Nephron progenitor cell (in vitro differentiated cells): ENCODE results near the gene MFRP.

Source experiments
- DNase-seq: peaks from one replicate; pipeline ENCODE4 v3.0.0; 2021
- H3K27ac Mint-ChIP-seq: 2 replicates; pipeline ENCODE4 v1.8.0; 2021; ENCODE audit warnings: mild to moderate bottlenecking, moderate library complexity, mixed read lengths
- H3K27me3 Mint-ChIP-seq: 2 replicates; pipeline ENCODE4 v1.8.0; 2021; ENCODE audit warnings: mild to moderate bottlenecking, low read depth, mixed read lengths; ENCODE audit not compliant: poor library complexity
- H3K36me3 Mint-ChIP-seq: 2 replicates; pipeline ENCODE4 v1.8.0; 2021; ENCODE audit warnings: low read depth, mixed read lengths
- H3K4me1 Mint-ChIP-seq: 2 replicates; pipeline ENCODE4 v1.8.0; 2021; ENCODE audit warnings: mixed read lengths
- H3K4me3 Mint-ChIP-seq: 2 replicates; pipeline ENCODE4 v1.8.0; 2021; ENCODE audit warnings: mild to moderate bottlenecking, moderate library complexity, mixed read lengths
- H3K9me3 Mint-ChIP-seq: 2 replicates; pipeline ENCODE4 v1.8.0; 2021; ENCODE audit warnings: mild to moderate bottlenecking, moderate library complexity, mixed read lengths
- CTCF ChIP-seq: fragments of 200-600 bp; sonication (generic); IDR thresholded peaks from 2 replicates; pipeline ENCODE4 v1.5.0; 2021; ENCODE audit warnings: antibody characterized with exemption

The MFRP gene

GRCh38 chr11:119373921-119374631 is 27.6 kb upstream of the MFRP start:
- peak; percentile 87 for TF ChIP-seq CTCF
- no peaks in the 10 kb centered on the region for H3K36me3 Mint-ChIP-seq
- H3K9me3 Mint-ChIP-seq = no peaks in the 10 kb centered on the region
- H3K27ac Mint-ChIP-seq = no peak overlapping the region
- H3K4me3 Mint-ChIP-seq = no peak overlapping the region
- peaks cover 23% of the 10 kb centered on the region for H3K27me3 Mint-ChIP-seq
- H3K4me1 Mint-ChIP-seq = peaks cover 76% of the 10 kb centered on the region
- DNase-seq = peak; percentile 86

GRCh38 chr11:119373059-119373920 is 26.8 kb upstream of the MFRP start:
- Mint-ChIP-seq H3K4me1 (peaks cover 76% of the 10 kb centered on the region), H3K36me3 (no peaks in the 10 kb centered on the region), H3K27ac (no peak overlapping the region), H3K9me3 (no peaks in the 10 kb centered on the region), H3K27me3 (peaks cover 15% of the 10 kb centered on the region), H3K4me3 (no peak overlapping the region)
- no peak for TF ChIP-seq CTCF
- DNase-seq = no peak

- H3K9me3 Mint-ChIP-seq = no peaks in the 10 kb centered on the region
- no peak overlapping the region for H3K4me3 Mint-ChIP-seq
- peaks cover 84% of the 10 kb centered on the region for H3K4me1 Mint-ChIP-seq
- peaks cover 11% of the 10 kb centered on the region for H3K27me3 Mint-ChIP-seq
- TF ChIP-seq CTCF = no peak
- H3K27ac Mint-ChIP-seq = no peak overlapping the region
- no peak for DNase-seq
- H3K36me3 Mint-ChIP-seq = no peaks in the 10 kb centered on the region
Observed at GRCh38 chr11:119372260-119373058, 26.0 kb upstream of the MFRP start.

GRCh38 chr11:119371778-119372182 is 25.3 kb upstream of the MFRP start:
- Mint-ChIP-seq H3K9me3 (no peaks in the 10 kb centered on the region), H3K27ac (no peak overlapping the region), H3K27me3 (peaks cover 14% of the 10 kb centered on the region), H3K4me3 (no peak overlapping the region), H3K36me3 (no peaks in the 10 kb centered on the region), H3K4me1 (peaks cover 91% of the 10 kb centered on the region)
- TF ChIP-seq CTCF = peak; percentile 6
- DNase-seq = no peak

- no peak overlapping the region for H3K27ac Mint-ChIP-seq
- peaks cover 91% of the 10 kb centered on the region for H3K4me1 Mint-ChIP-seq
- H3K36me3 Mint-ChIP-seq = no peaks in the 10 kb centered on the region
- H3K9me3 Mint-ChIP-seq = no peaks in the 10 kb centered on the region
- peak overlapping the region; percentile 38 for H3K4me3 Mint-ChIP-seq
- H3K27me3 Mint-ChIP-seq = peaks cover 19% of the 10 kb centered on the region
- no peak for TF ChIP-seq CTCF
- DNase-seq = no peak
Observed at GRCh38 chr11:119371067-119371601, 24.6 kb upstream of the MFRP start.
